ENCODE measurements around the gene PTPRM.

- TF ChIP-seq CTCF (conservative IDR thresholded peaks at IDR 0.05; ENCODE audit: low read depth, low read length) (no peak), POLR2A (IDR thresholded peaks at IDR 0.05; ENCODE audit: low read depth, low read length) (no peak), SMC3 (IDR thresholded peaks at IDR 0.05; ENCODE audit: low read depth, low read length) (no peak), MAFK (IDR thresholded peaks at IDR 0.05; ENCODE audit: low read depth, low read length) (no peak), FOS (IDR thresholded peaks at IDR 0.05; ENCODE audit: low read depth, low read length) (no peak), RAD21 (IDR thresholded peaks at IDR 0.05; ENCODE audit: low read length) (no peak), RFX5 (IDR thresholded peaks at IDR 0.05; ENCODE audit: low read depth, low read length) (no peak), CEBPB (IDR thresholded peaks at IDR 0.05; ENCODE audit: low read depth, low read length) (no peak), MXI1 (IDR thresholded peaks at IDR 0.05; ENCODE audit: borderline replicate concordance, low read depth, low read length) (no peak), MAZ (IDR thresholded peaks at IDR 0.05; ENCODE audit: borderline replicate concordance, low read depth, low read length) (no peak), CHD1 (IDR thresholded peaks at IDR 0.05; ENCODE audit: low read depth, low read length) (no peak), USF2 (IDR thresholded peaks at IDR 0.05; ENCODE audit: low read depth, low read length) (no peak), BHLHE40 (IDR thresholded peaks at IDR 0.05; ENCODE audit: low read depth, low read length) (no peak)
These were observed 89.9 kb downstream of the PTPRM start for GRCh38 chr18:7657050-7657449.
